LHCN-M2 (cell line): ENCODE data around the gene EIF5AL1. TPM values are rescaled to one million over a fixed set of nuclear protein-coding genes. Genes with fewer than 3 reads are reported as not detected.
"Not testable (repeated sequence)": the region's sequence is repeated elsewhere in the genome, so short reads cannot be mapped to it uniquely, and the experiment has no call there.

Source experiments
- DNase-seq: peaks from one replicate; pipeline ENCODE4 v3.0.0-alpha.2; 2012; ENCODE audit warnings: low read depth
- total RNA-seq: library from RNA; depleted of rRNA; stranded (reverse); fragments of >200 nt; gene quantifications from 2 replicates; pipeline ENCODE4 v1.2.3, GENCODE V29; 2014

Gene EIF5AL1
- total RNA-seq, 1 experiment from 2014 or later: 0.63 TPM

GRCh38 chr10:79487296-79488194, 24.8 kb upstream of the EIF5AL1 start:
- peak; percentile 82 for DNase-seq

- peak; percentile 88 for DNase-seq
Measured at GRCh38 chr10:79488336-79488735, 24.0 kb upstream of the EIF5AL1 start.

GRCh38 chr10:79488870-79489269, 23.5 kb upstream of the EIF5AL1 start:
- DNase-seq: no peak

GRCh38 chr10:79490400-79491142, 21.8 kb upstream of the EIF5AL1 start:
- peak; percentile 81 for DNase-seq

- no peak for DNase-seq
Measured at GRCh38 chr10:79491143-79491835, 21.0 kb upstream of the EIF5AL1 start.

GRCh38 chr10:79492256-79492655, 20.1 kb upstream of the EIF5AL1 start:
- DNase-seq: no peak

- DNase-seq: no peak
Measured at GRCh38 chr10:79492839-79493238, 19.5 kb upstream of the EIF5AL1 start.

- no peak for DNase-seq
Measured at GRCh38 chr10:79493806-79494205, 18.5 kb upstream of the EIF5AL1 start.

- DNase-seq: no peak
Measured at GRCh38 chr10:79494871-79495705, 17.2 kb upstream of the EIF5AL1 start.

- DNase-seq: no peak
Measured at GRCh38 chr10:79495791-79496190, 16.5 kb upstream of the EIF5AL1 start.

GRCh38 chr10:79496896-79497295, 15.4 kb upstream of the EIF5AL1 start:
- DNase-seq: no peak

GRCh38 chr10:79498291-79498829, 14.0 kb upstream of the EIF5AL1 start:
- DNase-seq: no peak

GRCh38 chr10:79502561-79503309, 9.6 kb upstream of the EIF5AL1 start:
- no peak for DNase-seq

GRCh38 chr10:79503787-79504186, 8.5 kb upstream of the EIF5AL1 start:
- not testable (repeated sequence) for DNase-seq

GRCh38 chr10:79504483-79504882, 7.8 kb upstream of the EIF5AL1 start:
- not testable (repeated sequence) for DNase-seq

- not testable (repeated sequence) for DNase-seq
Measured at GRCh38 chr10:79505328-79505727, 7.0 kb upstream of the EIF5AL1 start.

- no peak for DNase-seq
Measured at GRCh38 chr10:79505829-79506228, 6.5 kb upstream of the EIF5AL1 start.

- DNase-seq: peak; percentile 75
Measured at GRCh38 chr10:79507440-79508167, 4.7 kb upstream of the EIF5AL1 start.

- not testable (repeated sequence) for DNase-seq
Measured at GRCh38 chr10:79508245-79508644, 4.1 kb upstream of the EIF5AL1 start.
